GM13977 (cell line): Measurements from ENCODE around the gene EFHD2.
"Not testable (repeated sequence)": the region's sequence is repeated elsewhere in the genome, so short reads cannot be mapped to it uniquely, and the experiment has no call there.

Source experiments
- DNase-seq: peaks from one replicate; pipeline ENCODE4 v3.0.0; 2012; ENCODE audit warnings: low spot score
- CTCF ChIP-seq: IDR thresholded peaks from 2 replicates; pipeline ENCODE4 v1.5.1; 2012; ENCODE audit warnings: mild to moderate bottlenecking, control low read depth; ENCODE audit not compliant: insufficient read depth; ENCODE audit errors: extremely low read depth, missing control alignments
- in situ Hi-C: fragments of 300-500 bp; cut with MboI; formaldehyde crosslinking; loops from one replicate; pipeline ENCODE4 v1.12.0; 2022; ENCODE audit warnings: low sequenced_read_pairs, low pct_unique_long_range_greater_than_20kb, mixed read lengths, inconsistent platforms; ENCODE audit not compliant: unreplicated experiment

The EFHD2 gene

GRCh38 chr1:15388201-15388880, 21.3 kb upstream of the EFHD2 start:
- DNase-seq, result no peak
- TF ChIP-seq CTCF, result no peak
- in situ Hi-C loops, result no loop called here

- DNase-seq, in situ Hi-C loops: not testable (repeated sequence)
Measured at GRCh38 chr1:15389828-15390227, 19.9 kb upstream of the EFHD2 start.

GRCh38 chr1:15390667-15391066, 19.0 kb upstream of the EFHD2 start:
- no peak for TF ChIP-seq CTCF
- in situ Hi-C loops, result no loop called here
- no peak for DNase-seq

GRCh38 chr1:15391366-15391765, 18.3 kb upstream of the EFHD2 start:
- DNase-seq, result no peak
- no peak for TF ChIP-seq CTCF
- in situ Hi-C loops, result no loop called here

- TF ChIP-seq CTCF, result no peak
- DNase-seq, result no peak
- in situ Hi-C loops, result no loop called here
Measured at GRCh38 chr1:15393475-15394257, 16.0 kb upstream of the EFHD2 start.

- no peak for TF ChIP-seq CTCF
- in situ Hi-C loops, result no loop called here
- no peak for DNase-seq
Measured at GRCh38 chr1:15394258-15394690, 15.4 kb upstream of the EFHD2 start.

- in situ Hi-C loops, result no loop called here
- DNase-seq, result no peak
- TF ChIP-seq CTCF, result no peak
Measured at GRCh38 chr1:15397236-15397635, 12.5 kb upstream of the EFHD2 start.
